GOT3 (cell line): Measurements from ENCODE around the gene CAMK2D.
"Not testable (repeated sequence)": the region's sequence is repeated elsewhere in the genome, so short reads cannot be mapped to it uniquely, and the experiment has no call there.

Experiments used
- DNase-seq: peaks from one replicate; lab custom pipeline; 2025; ENCODE audit warnings: mixed read lengths; lab: John Stamatoyannopoulos, UW

Gene CAMK2D

GRCh38 chr4:113761620-113762185 is at the start of gene CAMK2D:
Gene CAMK2D, minus strand, starts transcription at chr4:113761738. Its CDS starts 670 bp downstream, at chr4:113761068.
- peak; percentile 21 for DNase-seq

- no peak for DNase-seq
These were observed 49.4 kb upstream of the CAMK2D start for GRCh38 chr4:113810906-113811305.

DNA sequence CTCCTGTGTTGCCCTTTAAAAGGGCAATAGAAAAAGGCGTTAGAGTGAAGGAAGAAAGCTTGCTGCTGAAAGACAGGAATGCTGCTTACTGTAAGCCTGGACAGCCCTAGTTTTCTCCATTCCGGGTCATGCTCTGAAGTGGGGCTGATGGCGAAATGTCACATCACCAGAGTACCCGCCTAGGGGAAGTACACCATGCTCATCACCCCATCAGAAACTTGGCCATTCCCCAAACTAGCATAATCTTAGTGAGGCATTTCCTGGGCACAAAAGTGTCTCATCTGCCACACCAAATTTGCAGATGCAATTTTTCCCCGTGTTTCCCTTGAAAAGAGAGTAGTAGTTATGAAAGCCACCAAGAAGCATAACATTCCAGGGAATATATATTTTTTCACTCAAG is 47.8 kb upstream of the CAMK2D start:
- no peak for DNase-seq

DNA sequence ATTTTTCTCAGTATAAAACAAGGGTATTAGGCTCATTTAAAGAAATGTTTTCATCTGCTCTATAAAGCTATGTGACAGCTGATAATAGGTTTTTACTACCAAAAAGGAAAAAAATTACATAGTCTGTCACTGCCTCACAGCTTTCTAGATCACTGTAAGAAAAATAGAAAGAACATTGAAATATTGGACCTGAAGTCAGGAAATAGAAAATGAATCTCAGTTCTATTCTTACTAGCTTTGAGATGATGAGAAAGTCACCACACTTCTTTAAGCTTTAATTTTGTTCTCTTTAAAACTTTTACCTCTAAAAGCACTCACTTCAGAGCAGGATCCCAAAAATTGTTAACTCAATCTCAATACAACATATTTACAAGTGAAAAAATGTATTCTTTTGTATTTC is 45.3 kb upstream of the CAMK2D start:
- DNase-seq = no peak

- no peak for DNase-seq
These were observed 40.3 kb upstream of the CAMK2D start for GRCh38 chr4:113801882-113802281.

- not testable (repeated sequence) for DNase-seq
These were observed 34.8 kb upstream of the CAMK2D start for GRCh38 chr4:113796381-113796780.

DNA sequence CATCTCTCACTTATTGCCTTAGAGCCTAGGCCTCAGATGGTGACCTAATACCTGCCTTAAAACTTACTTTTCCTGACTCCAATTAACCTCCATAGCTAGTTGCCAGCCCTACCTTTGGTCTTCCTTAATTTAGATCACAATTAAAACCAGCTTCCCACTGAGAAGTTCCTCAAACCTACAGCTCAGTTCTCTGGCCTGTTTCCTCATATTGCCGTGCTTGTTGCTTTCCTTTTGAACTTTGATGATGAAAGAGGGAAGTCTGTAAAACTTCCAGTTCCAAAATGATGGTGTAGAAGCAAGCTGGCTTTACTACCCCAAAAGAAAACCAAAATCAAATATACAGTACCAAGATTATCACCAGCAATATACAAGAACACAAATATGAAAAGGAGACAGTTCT is 28.9 kb upstream of the CAMK2D start:
- no peak for DNase-seq

- DNase-seq = no peak
These were observed 27.4 kb upstream of the CAMK2D start for GRCh38 chr4:113788888-113789287.

DNA sequence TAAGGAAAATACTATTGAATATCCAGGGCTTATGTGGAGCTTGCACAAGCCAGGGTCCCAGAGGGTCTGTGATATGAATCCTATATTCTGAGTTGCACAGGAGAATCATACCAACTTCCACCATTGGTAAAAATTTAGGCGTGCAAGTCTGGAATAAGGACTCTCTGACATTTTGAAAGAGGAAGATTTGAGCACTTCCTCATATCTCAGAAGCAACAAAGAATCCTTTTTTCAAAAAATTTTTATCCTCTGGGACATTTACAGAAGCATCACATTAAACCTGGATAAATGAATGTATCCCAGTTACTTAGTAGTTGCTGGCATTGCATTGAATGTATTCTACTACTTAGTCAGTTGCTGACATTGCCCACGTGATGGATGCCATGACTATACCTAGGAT is 24.2 kb upstream of the CAMK2D start:
- no peak for DNase-seq

DNA sequence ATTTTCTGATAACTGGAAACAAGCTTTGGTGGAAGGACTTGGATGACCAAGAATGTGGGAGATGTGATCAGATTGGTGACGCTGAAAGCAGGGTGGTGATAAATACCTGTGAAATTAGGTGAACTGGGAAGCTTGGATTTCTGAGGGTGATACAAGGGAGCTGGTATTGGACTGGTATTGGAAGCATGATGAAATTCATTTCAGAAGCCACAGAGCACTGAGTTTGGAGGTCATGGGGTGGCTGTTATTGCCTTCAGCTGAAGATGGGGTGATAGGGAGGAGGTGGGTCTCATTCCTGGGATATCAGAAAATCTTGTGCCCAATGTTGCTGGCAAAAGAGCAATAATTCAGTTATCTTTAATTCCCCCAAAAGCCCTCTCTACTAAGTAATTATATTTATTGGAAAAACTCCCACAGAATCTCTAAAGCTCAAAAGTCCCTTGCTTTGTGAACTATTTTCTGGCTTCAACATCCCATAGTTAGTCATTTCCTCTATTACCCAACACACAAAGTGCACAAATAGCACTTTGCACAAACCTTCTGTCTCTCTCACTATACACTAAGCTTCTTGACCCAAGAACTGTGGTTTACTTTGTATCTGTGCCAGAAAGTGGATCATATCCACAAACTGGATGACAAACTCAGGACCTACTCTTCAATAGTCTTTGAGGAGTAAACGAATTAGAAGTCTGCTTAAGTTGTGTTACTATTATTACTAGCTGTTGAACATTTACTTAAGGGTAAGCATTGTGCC is 23.1 kb upstream of the CAMK2D start:
- DNase-seq = no peak

DNA sequence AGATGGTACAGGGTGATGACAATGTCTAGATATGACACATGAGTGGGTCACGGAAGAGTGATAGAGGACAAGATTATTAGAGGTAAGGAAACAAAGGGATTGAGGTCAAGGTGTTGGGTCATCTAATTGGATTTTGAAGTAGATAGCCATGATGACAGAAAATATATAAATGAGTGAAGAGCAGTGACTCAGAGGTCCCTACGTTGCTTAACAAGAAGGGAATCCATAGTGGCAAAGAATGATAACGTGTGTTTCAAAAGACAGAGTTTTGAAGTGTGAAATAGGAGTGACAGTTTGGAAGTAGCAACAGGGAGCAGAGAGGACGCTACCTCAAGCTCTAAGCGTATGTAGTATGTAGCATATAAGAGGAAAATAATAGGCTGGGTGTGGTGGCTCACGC is 22.2 kb upstream of the CAMK2D start:
- no peak for DNase-seq

DNA sequence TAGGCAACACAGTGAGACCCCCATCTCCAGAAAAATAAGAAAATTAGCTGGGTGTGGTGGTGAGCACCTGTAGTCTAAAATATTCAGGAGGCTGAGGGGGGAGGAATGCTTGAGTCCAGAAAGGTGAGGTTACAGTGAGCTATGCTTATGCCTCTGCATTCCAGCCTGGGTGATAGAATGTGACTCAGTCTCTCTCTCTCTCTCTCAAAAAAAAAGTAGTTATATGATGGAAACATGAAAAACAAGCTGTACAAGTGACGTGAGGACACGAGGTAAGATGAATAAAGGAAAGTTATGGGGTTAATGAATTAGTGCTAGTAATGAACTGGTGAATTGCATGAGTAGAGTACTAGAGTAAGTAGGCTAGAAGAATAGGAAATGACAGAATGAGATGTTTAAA is 21.8 kb upstream of the CAMK2D start:
- no peak for DNase-seq

GRCh38 chr4:113781439-113782040 is 20.0 kb upstream of the CAMK2D start:
- no peak for DNase-seq

DNA sequence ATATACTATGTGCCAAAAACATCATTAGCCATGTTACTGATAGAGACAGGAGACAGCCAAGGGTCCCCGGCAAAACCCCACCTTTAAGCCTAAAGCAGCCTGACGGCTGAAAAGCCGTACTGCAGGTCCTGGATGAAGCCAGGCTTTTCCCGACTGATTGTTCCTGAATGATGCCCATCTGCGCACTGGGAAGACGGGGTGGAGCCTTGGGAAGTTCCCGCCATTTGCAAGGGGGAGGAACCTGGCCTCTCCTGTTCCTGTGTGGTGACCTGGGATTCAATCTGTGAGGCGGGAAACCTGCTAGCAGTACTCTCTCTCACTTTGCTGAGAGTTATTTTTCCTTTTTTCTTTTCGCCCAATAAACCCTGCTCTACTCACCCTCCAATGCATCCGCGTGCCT is 15.1 kb upstream of the CAMK2D start:
- DNase-seq = no peak

DNA sequence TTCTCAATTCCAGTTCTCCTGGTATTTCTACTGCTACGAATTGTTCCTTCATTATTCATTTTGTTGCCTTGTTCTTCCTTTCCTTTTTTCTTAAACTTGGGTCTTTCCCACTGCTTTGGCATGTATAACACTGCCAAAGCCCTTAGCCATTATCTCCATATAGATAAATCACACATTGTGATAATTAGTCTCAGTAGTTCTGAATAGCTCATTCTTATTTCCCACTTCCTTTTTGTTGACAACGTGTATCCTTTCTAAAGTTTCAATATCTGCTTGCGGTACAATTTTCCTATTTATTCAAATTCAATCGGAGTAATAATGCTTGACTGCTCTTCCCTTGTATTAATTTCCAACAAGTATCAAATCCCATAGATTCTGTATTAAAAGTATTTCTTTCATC is 14.5 kb upstream of the CAMK2D start:
- DNase-seq = no peak

DNA sequence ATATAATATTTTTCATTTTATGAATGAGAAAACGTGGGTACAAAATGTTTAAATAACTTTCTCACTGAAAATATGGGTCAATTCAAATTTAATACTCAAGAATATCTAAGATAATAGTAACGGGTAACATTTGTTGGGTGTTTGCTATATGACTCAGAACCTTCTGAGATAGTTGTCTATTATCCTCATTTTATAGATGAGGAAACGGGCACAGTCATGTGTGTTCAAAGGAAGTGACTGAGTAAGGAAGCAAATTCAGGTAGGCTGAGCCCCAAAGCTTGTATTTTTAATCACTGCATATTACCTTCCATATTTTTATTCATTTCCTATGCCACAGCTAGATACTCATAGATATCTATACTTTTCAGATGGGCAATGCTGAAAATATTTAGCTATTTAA is 12.2 kb upstream of the CAMK2D start:
- no peak for DNase-seq

DNA sequence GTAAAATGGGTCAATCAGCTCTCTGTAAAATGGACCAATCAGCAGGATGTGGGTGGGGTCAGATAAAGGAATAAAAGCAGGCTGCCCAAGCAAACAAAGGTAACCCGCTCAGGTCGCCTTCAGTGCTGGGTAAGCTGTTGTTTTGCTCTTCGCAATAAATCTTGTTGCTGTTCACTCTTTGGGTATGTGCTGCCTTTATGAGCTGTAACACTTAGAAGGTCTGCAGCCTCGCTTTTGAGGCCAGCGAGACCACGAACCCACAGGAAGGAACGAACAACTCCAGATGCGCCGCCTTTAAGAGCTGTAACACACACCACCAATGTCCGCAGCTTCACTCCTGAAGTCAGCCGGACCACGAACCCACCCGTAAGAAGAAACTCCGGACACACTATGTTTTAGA is 11.5 kb upstream of the CAMK2D start:
- DNase-seq = no peak

DNA sequence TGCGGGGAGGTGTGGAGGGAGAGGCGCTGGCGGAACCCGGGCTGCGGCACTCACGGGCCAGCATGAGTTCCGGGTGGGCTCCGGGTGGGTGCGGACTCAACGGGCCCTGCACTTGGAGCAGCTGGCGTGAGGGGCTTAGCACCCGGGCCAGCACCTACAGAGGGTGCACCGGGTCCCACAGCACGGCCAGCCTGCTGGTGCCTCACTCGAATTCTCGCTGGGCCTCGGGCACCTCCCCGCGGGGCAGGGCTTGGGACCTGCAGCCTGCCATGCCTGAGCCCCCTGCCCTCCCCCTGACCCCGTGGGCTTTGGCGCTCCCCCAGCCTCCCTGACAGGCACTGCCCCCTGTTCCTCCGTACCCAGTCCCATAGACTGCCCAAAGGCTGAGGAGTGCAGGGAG is 10.8 kb upstream of the CAMK2D start:
- no peak for DNase-seq

- DNase-seq = no peak
These were observed 8.2 kb upstream of the CAMK2D start for GRCh38 chr4:113769744-113770143.

DNA sequence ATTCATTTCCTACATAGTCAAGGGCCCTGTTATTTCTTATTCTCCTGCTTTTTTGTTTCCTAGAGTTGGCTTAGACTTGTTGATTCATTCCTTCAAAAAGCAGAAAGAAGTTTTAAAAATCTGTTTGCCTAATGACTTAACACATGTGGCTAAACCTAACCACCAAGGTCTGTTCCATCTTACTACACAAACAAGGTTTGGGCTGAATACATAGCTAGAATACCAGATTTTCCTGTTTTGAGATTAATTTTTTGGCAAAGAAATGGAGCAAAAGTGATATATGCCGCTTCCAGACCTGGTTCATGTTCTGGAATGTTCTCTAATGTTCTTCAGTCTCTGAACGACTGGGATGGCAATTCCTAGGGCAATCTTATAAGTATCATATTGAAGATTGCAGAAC is 7.4 kb upstream of the CAMK2D start:
- DNase-seq = no peak

DNA sequence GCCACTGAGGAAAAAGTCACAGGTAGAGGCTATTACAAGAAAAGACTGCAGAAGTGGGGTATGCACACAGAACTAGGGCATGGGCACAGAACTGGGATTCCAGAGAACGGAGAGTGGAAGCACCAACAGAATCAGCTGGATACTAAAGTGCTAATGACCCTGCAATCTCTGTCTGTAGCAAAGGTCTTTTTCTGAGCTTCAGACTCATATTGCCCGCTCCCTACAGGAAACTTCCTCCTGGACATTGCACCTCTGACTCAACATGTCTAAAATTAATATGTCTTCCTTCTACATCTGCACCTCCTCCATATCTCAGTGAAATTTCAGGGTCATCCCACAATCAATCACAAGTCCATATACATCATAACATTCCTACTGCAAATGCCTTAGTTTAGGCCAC is 5.3 kb upstream of the CAMK2D start:
- no peak for DNase-seq

- no peak for DNase-seq
These were observed 3.3 kb upstream of the CAMK2D start for GRCh38 chr4:113764720-113765264.

GRCh38 chr4:113763923-113764322 is 2.4 kb upstream of the CAMK2D start:
- not testable (repeated sequence) for DNase-seq

DNA sequence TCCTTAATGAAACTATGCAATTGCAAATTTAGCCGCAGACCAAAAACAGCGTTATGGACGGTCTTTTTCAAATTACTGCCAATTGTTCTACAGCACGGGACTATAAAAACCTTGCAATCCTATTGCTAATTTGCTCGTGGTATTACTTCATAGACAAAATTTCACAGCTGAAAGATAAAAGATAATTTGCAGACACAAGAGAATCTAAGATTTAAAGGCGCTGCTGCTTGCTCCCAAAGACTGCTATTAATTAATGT is 1.4 kb upstream of the CAMK2D start:
- DNase-seq = no peak
